Measurements from ENCODE around the gene CAMK2G.

Gene CAMK2G

GRCh38 chr10:73769396-73769795, 105.0 kb downstream of the CAMK2G start:
- no peak for DNase-seq (ENCODE audit: low spot score)

- peak; percentile 54 for DNase-seq (ENCODE audit: low spot score)
Observed at GRCh38 chr10:73768881-73769280, 105.5 kb downstream of the CAMK2G start.

GRCh38 chr10:73765066-73765465, 109.3 kb downstream of the CAMK2G start:
- no peak for DNase-seq (ENCODE audit: low spot score)

GRCh38 chr10:73763343-73763742, 111.0 kb downstream of the CAMK2G start:
- DNase-seq (ENCODE audit: low spot score), result no peak

GRCh38 chr10:73762915-73763314, 111.4 kb downstream of the CAMK2G start:
- DNase-seq (ENCODE audit: low spot score), result no peak

Data from iPS-NIHi11 (cell line).